K562 (cell line): ENCODE data around the gene KRT34.

ENCODE experiments used
- E2F5 ChIP-seq: sonication (generic); formaldehyde crosslinking; IDR thresholded peaks from 2 replicates; pipeline ENCODE4 v1.8.0; 2022; ENCODE audit warnings: mild to moderate bottlenecking, missing genetic modification reagents
- PCBP1 ChIP-seq: fragments of 200-400 bp; formaldehyde crosslinking; IDR thresholded peaks from 2 replicates; pipeline ENCODE4 v1.6.1; 2018; ENCODE audit warnings: mild to moderate bottlenecking, low read depth, low read length; ENCODE audit not compliant: poor library complexity, severe bottlenecking
- SRF ChIP-seq, 2 experiments: fragments of 250-450, 450-650 bp in 1 of 2; sonication (Bioruptor Pico) in 1 of 2; sonication (generic) in 1 of 2; formaldehyde crosslinking; IDR thresholded peaks; 2 replicates each; pipeline versions ENCODE4 v1.5.0 to v1.5.1; 2020 to 2022; ENCODE audit warnings: mild to moderate bottlenecking in 1 of 2, missing genetic modification reagents in 1 of 2
- ZNF224 ChIP-seq: sonication (generic); formaldehyde crosslinking; IDR thresholded peaks from 2 replicates; pipeline ENCODE4 v1.8.0; 2022; ENCODE audit warnings: mild to moderate bottlenecking, missing genetic modification reagents
- ZNF277 ChIP-seq: fragments of 250-450 bp; sonication (Bioruptor Pico); IDR thresholded peaks from 2 replicates; pipeline ENCODE4 v1.8.0; 2022; ENCODE audit warnings: inconsistent platforms, mild to moderate bottlenecking, moderate library complexity, borderline replicate concordance

GRCh38 chr17:41416479-41416878 is 34.4 kb upstream of the KRT34 start:
- no peak for TF ChIP-seq ZNF224 (CRISPR knock-in tag)
- TF ChIP-seq SRF (CRISPR knock-in tag; IDR thresholded peaks at IDR 0.05): no peak
- no peak for TF ChIP-seq PCBP1
- no peak for TF ChIP-seq E2F5 (CRISPR knock-in tag)
- TF ChIP-seq ZNF277: no peak
